Kidney (tissue), 14 donors: ENCODE results near the gene LRWD1. TPM values are rescaled to one million over a fixed set of nuclear protein-coding genes. Genes with fewer than 3 reads are reported as not detected.
A peak's percentile ranks its signal among the peaks of the same experiment; 100 is the strongest.
"Not testable (repeated sequence)": the region's sequence is repeated elsewhere in the genome, so short reads cannot be mapped to it uniquely, and the experiment has no call there.

Experiments
- DNase-seq, 5 donors: peaks; one replicate each; pipeline ENCODE4 v3.0.0-alpha.2; 2013 to 2020
- FAIRE-seq: peaks from 2 replicates; lab custom pipeline; 2012; peaks lifted over from hg19 to GRCh38; lab: Jason Lieb, UNC
- H3K27ac ChIP-seq, 2 donors: one replicate each; pipeline ENCODE4 v1.7.0; 2013; ENCODE audit warnings: low read depth in 2 of 2, low read length in 2 of 2, inconsistent platforms in 1 of 2
- H3K27me3 ChIP-seq: one replicate; pipeline ENCODE4 v1.7.1; 2013; ENCODE audit warnings: low read length, inconsistent platforms; ENCODE audit not compliant: control insufficient read depth, insufficient read depth
- H3K36me3 ChIP-seq, 3 donors: one replicate each; pipeline versions ENCODE4 v1.7.0 to v1.7.1; 2013; ENCODE audit warnings: low read length in 3 of 3, control low read depth in 1 of 3, inconsistent platforms in 1 of 3; ENCODE audit not compliant: insufficient read depth in 3 of 3, control insufficient read depth in 2 of 3
- H3K4me1 ChIP-seq, 3 donors: one replicate each; pipeline versions ENCODE4 v1.7.0 to v1.7.1; 2013; ENCODE audit warnings: low read length in 3 of 3, inconsistent platforms in 1 of 3, low read depth in 1 of 3; ENCODE audit not compliant: control insufficient read depth in 2 of 3, insufficient read depth in 2 of 3
- H3K4me3 ChIP-seq, 3 donors: one replicate each; pipeline versions ENCODE4 v1.7.0 to v1.8.1; 2013; ENCODE audit warnings: low read length in 3 of 3, control low read depth in 1 of 3, inconsistent platforms in 1 of 3
- H3K9ac ChIP-seq, 3 donors: one replicate each; pipeline versions ENCODE4 v1.7.0 to v1.7.1; 2013; ENCODE audit warnings: low read length in 3 of 3, control low read depth in 1 of 3, inconsistent platforms in 1 of 3
- H3K9me3 ChIP-seq, 3 donors: one replicate each; pipeline versions ENCODE4 v1.7.0 to v1.7.1; 2013; ENCODE audit warnings: low read length in 3 of 3, control low read depth in 1 of 3, inconsistent platforms in 1 of 3; ENCODE audit not compliant: control insufficient read depth in 2 of 3, insufficient read depth in 1 of 3
- intact Hi-C: fragments of 100-400 bp; cut with DNase I; formaldehyde crosslinking; loops from one replicate; pipeline ENCODE4 v1.11.1; 2022
- polyA plus RNA-seq: library from polyadenylated mRNA; stranded (reverse); fragments of 350-450 nt; fragmentation: Illumina TruSeq; extraction: RNeasy Lipid Tissue Mini Kit (QIAGEN cat#74804); gene quantifications from one replicate; pipeline ENCODE4 v1.2.3, GENCODE V29; 2014; ENCODE audit warnings: low read depth, low replicate concordance; ENCODE audit not compliant: insufficient read depth
- total RNA-seq: library from RNA; stranded (reverse); fragmentation: NEBNext Ultra II Directional; extraction: Animal tissue kit (Norgen Biotek cat#: 25700); gene quantifications from one replicate; pipeline ENCODE4 v1.2.1, GENCODE V29; 2021
- TF ChIP-seq, protein P1 (sequence below): IDR thresholded peaks from 3 replicates; pipeline ENCODE4 v1.5.1; 2012; ENCODE audit warnings: mild to moderate bottlenecking, moderate library complexity, borderline replicate concordance; ENCODE audit not compliant: insufficient read depth; ENCODE audit errors: extremely low read depth
- donor health status: control.
- donor health status: control.
- donor health status: control.
- donor health status: control.
- donor health status: control.
- donor health status: DM: yes; HTN: yes; CAD: no.
- donor health status: Normal renal cell carcinoma (clear cell type).

LRWD1 gene
- total and polyA plus RNA-seq, 2 donors from 2014 or later, result 14.0 to 14.1 TPM

DNA sequence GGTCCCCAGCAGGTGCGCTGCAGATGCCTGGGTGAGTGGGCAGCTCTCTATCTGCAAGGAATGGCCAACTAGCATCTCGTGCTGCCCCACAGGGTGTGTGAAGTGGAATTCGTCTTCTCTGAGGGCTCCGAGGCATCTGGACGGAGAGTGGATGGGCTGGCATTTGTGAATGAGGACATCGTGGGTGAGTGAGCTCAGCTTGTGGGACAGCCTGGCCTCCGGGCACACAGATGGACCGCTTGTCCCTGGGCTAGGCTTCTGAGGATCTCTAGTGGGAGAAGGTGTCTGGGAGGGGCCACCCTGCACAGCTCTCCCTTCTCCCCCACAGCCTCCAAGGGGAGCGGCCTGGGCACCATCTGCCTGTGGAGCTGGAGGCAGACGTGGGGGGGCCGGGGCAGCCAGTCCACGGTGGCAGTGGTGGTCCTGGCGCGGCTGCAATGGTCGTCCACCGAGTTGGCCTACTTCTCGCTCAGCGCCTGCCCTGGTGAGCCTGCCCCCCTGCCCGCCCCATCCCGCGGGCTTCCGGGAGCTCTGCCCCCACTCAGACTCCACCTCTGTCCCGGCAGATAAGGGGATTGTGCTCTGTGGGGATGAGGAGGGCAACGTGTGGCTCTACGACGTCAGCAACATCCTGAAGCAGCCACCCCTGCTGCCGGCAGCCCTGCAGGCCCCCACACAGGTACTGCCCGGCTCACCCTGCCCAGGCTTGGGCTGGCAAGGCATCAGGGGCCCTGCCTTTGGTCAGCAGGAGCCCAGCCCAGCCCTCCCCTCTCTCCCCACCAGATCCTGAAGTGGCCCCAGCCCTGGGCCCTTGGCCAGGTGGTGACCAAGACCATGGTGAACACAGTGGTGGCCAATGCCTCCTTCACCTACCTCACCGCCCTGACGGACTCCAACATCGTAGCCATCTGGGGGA lies 7.6 kb downstream of the LRWD1 start:
- intact Hi-C loops, result no loop called here
- H3K9ac ChIP-seq, result no peak overlapping the region
- no peaks in the 10 kb centered on the region for H3K27me3 ChIP-seq
- DNase-seq (peak in 1 of 5 donors; percentile 72), FAIRE-seq (no peak)
- H3K36me3 ChIP-seq, result peaks cover 0 to 8% (median 0%) of the 10 kb centered on the region in 3 donors
- TF ChIP-seq, protein P1, sequence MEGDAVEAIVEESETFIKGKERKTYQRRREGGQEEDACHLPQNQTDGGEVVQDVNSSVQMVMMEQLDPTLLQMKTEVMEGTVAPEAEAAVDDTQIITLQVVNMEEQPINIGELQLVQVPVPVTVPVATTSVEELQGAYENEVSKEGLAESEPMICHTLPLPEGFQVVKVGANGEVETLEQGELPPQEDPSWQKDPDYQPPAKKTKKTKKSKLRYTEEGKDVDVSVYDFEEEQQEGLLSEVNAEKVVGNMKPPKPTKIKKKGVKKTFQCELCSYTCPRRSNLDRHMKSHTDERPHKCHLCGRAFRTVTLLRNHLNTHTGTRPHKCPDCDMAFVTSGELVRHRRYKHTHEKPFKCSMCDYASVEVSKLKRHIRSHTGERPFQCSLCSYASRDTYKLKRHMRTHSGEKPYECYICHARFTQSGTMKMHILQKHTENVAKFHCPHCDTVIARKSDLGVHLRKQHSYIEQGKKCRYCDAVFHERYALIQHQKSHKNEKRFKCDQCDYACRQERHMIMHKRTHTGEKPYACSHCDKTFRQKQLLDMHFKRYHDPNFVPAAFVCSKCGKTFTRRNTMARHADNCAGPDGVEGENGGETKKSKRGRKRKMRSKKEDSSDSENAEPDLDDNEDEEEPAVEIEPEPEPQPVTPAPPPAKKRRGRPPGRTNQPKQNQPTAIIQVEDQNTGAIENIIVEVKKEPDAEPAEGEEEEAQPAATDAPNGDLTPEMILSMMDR, result no peak
- H3K4me3 ChIP-seq, result no peak overlapping the region
- peaks cover 0 to 3% (median 0%) of the 10 kb centered on the region in 3 donors for H3K4me1 ChIP-seq
- H3K9me3 ChIP-seq, result no peaks in the 10 kb centered on the region
- no peak overlapping the region for H3K27ac ChIP-seq

DNA sequence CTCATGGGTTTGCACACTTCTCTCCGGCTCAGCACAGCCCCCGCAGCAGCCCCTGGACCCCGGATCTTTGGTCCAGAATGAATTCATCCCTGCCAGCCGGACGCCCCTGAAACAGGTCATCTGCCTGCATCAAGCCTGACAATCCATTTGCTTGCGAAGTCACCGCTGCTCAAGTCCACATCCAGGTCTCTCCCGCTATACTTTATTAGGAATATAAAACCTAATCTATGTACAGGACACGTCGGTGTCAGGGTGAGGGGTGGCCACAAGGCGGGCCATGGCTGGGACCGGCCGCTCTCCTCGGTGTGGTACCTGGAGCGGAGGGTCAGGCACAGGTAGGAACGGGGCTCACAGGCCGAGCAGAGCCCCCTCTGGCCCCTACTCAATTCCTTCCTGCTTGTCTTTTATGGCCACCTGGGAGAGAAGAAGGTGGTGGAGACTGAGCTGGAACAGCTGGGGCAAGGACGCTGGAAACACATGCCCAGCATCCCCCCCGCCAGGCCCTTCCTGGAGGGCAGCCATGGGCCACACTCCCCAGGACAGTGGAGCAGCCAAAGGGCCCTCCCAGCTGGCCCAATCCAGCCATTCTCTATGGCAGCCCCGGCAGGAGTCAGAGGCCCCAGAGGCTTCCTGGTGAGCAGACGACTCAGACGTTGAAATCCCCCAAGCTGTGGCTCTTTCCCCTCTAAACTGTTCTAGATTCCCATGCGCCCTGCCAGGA lies 8.6 kb downstream of the LRWD1 start:
- peak in 1 of 5 donors; percentile 57 for DNase-seq
- TF ChIP-seq, protein P1, result no peak
- Histone ChIP-seq H3K4me3 (no peak overlapping the region), H3K4me1 (peaks cover 0 to 3% (median 0%) of the 10 kb centered on the region in 3 donors), H3K27me3 (no peaks in the 10 kb centered on the region), H3K9ac (no peak overlapping the region), H3K36me3 (peaks cover 0 to 8% (median 0%) of the 10 kb centered on the region in 3 donors), H3K27ac (no peak overlapping the region), H3K9me3 (no peaks in the 10 kb centered on the region)
- no peak for FAIRE-seq
- intact Hi-C loops, result no loop called here

DNA sequence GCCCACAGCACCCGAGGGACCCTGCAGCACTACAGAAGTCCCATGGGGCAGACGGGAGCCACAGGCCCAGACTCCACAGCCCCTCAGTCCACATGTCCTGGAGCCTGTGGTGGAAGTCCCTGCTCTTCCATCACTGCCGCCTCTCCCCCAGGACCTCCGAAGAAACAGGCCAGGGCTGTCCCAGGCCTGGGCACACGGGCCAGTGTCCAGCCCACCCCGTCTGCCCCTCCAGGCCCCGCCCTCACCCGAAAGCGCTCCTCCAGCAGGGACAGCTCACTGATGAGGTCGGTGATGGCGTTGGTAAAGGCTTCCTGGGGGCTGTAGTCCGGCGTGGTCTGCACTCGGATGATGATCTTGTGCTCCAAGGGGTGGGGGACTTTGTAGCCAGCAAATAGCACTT lies 9.3 kb downstream of the LRWD1 start:
- H3K4me1 ChIP-seq, H3K27me3 ChIP-seq, H3K36me3 ChIP-seq, H3K27ac ChIP-seq, H3K9ac ChIP-seq, FAIRE-seq, intact Hi-C loops, H3K4me3 ChIP-seq, H3K9me3 ChIP-seq: not testable (repeated sequence)
- peak in 1 of 5 donors; percentile 37 for DNase-seq

DNA sequence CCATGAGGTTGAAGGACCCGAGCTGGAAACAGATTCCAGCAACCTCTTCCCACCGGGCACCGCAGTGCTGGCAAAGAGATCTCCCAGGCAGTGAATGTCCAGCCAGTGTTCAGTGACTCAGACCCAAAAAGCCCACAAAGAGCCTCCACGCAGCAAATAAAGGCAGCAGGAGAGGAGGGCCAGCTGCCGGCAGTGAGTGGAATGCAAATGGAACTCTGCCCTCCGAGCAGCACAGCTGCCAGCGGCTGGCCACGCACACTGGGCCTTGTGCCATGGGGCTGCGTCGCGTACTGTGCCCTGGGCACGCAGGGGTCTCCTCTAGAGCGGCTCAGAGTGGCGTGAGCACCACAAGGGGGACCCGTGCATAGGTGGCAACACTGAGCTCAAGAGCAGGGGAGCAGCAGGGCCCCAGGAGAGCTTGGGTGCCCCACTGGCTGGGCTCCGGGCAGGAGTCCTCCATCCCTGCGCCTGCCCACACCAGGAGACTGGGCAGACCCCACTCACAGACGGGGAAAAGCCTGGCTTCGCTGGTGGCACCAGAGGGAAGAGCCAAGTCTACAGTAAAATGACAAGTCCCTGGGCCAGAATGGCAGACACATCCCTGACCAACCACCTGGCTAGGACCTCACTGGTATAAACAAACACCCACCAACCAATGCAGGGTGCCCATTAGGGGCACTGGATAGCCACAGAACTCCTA lies 10.1 kb downstream of the LRWD1 start:
- H3K4me1 ChIP-seq, H3K9ac ChIP-seq, H3K36me3 ChIP-seq, H3K27ac ChIP-seq, intact Hi-C loops, H3K27me3 ChIP-seq, H3K4me3 ChIP-seq, FAIRE-seq, H3K9me3 ChIP-seq: not testable (repeated sequence)
- peak in 1 of 5 donors; percentile 32 for DNase-seq
